ENCODE results near the gene CPLX3.
"Not testable (repeated sequence)": the region's sequence is repeated elsewhere in the genome, so short reads cannot be mapped to it uniquely, and the experiment has no call there.

CPLX3 gene, protein sequence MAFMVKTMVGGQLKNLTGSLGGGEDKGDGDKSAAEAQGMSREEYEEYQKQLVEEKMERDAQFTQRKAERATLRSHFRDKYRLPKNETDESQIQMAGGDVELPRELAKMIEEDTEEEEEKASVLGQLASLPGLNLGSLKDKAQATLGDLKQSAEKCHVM

GRCh38 chr15:74826364-74826819 lies at the start of gene CPLX3:
CPLX3 (plus strand) TSS chr15:74826627; CDS start chr15:74826704, 77 bp downstream.
- DNase-seq (ENCODE audit: low spot score), result no peak

- no peak for DNase-seq (ENCODE audit: low spot score)
Observed at GRCh38 chr15:74776821-74777768, 49.3 kb upstream of the CPLX3 start.

DNA sequence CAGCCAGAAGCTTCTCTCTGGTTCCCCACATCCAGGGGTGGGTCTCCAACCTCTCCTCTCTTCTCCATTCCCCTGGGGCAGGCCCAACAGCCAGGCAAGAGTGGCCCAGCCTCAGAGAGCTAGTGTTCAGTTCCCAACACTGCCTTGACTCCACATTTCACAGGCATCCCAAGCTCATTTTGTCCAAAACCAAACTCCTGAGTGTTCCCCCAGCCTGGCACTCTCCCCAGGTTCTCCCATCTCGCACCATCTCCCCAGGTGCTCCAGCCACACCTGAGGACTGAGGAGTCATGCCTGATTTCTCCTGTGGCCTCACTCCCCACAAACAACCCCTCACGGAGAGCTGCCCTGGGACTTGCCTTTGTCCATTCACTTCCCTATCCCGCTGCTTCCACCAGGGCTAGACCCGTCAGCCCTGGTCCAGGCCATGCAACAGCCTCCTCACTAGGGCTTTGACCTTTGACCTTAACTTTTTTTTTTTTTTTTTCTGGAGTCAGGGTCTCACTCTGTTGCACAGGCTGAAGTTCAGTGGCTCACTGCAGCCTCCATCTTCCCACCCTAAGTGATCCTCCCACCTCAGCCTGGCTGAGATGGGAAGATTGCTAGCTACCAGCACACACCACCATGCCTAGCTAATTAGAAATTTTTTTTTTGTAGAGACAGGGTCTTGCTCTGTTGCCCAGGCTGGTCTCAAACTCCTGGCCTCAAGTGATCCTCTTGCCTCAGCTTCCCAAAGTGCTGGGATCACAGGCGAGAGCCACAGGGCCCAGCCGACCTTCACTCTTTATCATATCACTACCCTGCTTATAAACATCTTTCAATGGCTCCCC lies 48.4 kb upstream of the CPLX3 start:
- no peak for DNase-seq (ENCODE audit: low spot score)

GRCh38 chr15:74778599-74778970 lies 47.8 kb upstream of the CPLX3 start:
- no peak for DNase-seq (ENCODE audit: low spot score)

- no peak for DNase-seq (ENCODE audit: low spot score)
Observed at GRCh38 chr15:74779162-74779648, 47.2 kb upstream of the CPLX3 start.

- DNase-seq (ENCODE audit: low spot score), result no peak
Observed at GRCh38 chr15:74780523-74781430, 45.6 kb upstream of the CPLX3 start.

DNA sequence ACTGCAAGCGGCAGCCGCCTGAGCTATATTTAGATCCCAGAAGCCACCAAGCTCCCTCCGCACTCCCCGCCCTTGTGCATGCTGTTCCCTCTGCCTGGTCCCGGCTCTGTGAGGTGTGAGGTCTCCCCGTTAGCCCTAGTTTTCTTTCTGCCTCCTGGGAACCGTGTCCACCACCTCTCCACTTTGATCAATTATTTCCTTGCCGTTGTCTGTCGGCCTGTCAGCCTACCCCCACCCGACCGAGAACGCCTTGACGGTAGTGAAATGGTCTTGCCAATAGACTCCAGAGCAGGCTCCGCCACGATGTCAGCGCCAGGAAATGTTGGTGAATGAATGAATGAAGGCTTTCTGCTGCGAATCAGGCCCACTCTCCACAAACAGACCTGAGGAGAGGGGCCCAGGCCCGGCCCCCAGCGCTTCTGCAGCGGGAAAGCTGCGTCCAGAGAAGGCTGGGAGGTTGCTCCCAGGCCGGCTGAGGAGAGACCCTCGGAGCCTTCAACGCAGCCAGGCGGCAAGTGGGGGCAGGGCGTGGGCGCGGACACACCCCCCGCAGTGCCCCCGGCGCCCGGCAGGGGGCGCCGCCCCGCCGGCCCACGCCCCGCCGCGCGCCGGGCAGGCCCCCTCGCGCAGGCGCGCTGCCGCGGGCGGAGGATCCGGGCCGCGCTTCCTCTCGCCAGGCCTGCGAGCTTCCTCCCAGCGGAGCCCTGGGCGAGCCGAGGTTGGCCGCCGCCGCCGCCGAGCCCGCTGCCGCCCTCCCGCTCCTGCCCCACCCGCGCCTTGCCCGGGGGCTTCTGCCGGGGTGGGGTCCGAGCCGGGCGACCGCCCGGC lies 44.8 kb upstream of the CPLX3 start, which contains the start of gene CSK:
CSK (plus strand) TSS at position 650 of the 828 bp plus-strand sequence. CDS start 16,218 bp downstream, outside the sequence.
- DNase-seq (ENCODE audit: low spot score), result peak; percentile 65

- DNase-seq (ENCODE audit: low spot score), result no peak
Observed at GRCh38 chr15:74782259-74783071, 44.0 kb upstream of the CPLX3 start.

DNA sequence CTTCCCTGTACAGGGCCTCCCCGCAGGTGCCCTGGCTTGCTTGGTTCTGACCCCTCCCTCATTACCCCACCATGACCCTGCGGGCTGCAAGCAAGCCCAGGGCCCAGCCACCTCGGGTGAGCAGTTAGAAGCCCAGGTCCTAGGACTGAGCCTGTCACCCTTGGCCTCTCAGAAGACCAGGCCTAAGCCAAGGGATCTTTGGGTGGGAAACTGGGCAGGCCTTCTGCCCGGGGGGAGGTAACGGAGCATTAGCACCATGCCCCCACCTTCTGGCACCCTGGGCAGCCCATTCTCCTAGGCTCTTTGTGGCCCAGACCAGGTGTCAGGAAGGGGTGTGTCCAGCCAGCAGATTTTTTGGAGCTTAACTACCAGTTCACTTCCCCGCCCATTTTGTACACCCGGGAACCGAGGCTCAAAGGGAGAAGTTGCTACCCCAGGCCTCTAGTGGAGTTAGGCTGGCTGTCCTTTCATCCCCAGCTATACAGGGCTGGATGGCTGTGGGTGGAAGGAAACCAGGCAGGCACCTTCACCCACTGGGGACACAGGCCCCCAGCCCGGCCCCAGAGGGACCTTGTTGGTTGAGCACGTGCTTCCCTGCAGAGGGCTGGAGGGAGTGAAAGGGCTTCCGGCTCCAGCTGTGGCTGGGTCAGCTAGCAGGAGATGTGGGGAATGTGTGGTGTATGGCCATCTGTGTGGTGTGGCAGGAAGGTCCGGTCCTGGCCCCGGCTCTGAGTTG lies 43.2 kb upstream of the CPLX3 start:
- peak; percentile 53 for DNase-seq (ENCODE audit: low spot score)

GRCh38 chr15:74783808-74784175 lies 42.6 kb upstream of the CPLX3 start:
- no peak for DNase-seq (ENCODE audit: low spot score)

DNA sequence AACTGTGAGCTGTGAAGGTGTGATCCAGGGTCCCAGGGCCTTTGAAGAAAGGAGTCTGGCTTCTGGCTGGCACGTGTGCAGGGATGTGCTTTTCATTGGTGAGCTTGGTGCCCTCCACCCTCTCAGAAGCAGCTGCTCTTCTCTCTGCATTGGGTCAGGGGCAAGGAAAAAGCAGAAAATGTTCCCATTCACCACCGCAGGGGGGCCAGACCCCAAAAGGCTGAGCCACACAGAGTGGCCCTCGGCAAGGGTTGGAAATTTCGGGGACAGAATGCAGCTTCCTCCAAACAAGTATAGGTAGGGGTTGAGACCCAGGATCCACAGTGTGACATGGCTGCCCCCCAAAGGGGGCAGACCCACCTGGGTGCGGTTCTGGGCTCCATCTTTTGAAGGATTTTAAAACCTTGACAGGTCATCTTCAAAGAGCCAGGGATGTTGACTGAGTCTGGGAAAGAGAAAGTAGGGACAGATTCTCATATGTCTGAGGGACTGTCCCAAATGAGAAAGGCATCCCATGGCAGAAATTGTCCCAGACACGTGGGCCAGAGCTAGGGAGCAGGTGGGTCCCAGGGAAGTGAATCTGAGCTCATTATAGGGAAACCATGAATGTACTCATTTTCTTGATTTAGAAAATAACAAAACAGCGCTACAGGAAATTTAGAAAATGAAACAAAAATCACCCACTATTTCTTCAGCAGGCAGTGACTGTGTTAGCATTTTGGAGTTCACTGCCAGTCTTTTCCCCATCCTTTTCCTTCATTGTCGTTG lies 41.8 kb upstream of the CPLX3 start:
- DNase-seq (ENCODE audit: low spot score), result no peak

GRCh38 chr15:74785194-74786032 lies 41.0 kb upstream of the CPLX3 start:
- no peak for DNase-seq (ENCODE audit: low spot score)

GRCh38 chr15:74786081-74786480 lies 40.3 kb upstream of the CPLX3 start:
- not testable (repeated sequence) for DNase-seq (ENCODE audit: low spot score)

- DNase-seq (ENCODE audit: low spot score), result no peak
Observed at GRCh38 chr15:74786551-74787165, 39.8 kb upstream of the CPLX3 start.

GRCh38 chr15:74787251-74788041 lies 39.0 kb upstream of the CPLX3 start:
- DNase-seq (ENCODE audit: low spot score), result peak; percentile 60

Measured in SW480 (cell line).